Upper lobe of left lung (tissue), 6 donors: Measurements from ENCODE around the gene TMEM178B. TPM values are rescaled to one million over a fixed set of nuclear protein-coding genes. Genes with fewer than 3 reads are reported as not detected.

Source experiments
- ATAC-seq, 2 donors: fragments of 200-7000 bp; cut with Tn5 transposase; one replicate each; pipeline ENCODE4 v1.9.1; 2022; ENCODE audit warnings: mild to moderate bottlenecking in 2 of 2, moderate library complexity in 2 of 2; ENCODE audit not compliant: low FRiP score in 2 of 2
- DNase-seq, 2 donors: peaks; one replicate each; pipeline ENCODE4 v3.0.0-alpha.2; 2019 to 2020
- H3K27ac ChIP-seq, 4 donors: fragments of 200-600 bp; sonication (generic); one replicate each; pipeline ENCODE4 v1.5.1; 2016 to 2019
- H3K27me3 ChIP-seq, 4 donors: fragments of 200-600 bp; sonication (generic); one replicate each; pipeline ENCODE4 v1.5.1; 2017 to 2019
- H3K36me3 ChIP-seq, 4 donors: fragments of 200-600 bp; sonication (generic); one replicate each; pipeline ENCODE4 v1.5.1; 2016 to 2019
- H3K4me1 ChIP-seq, 4 donors: fragments of 200-600 bp; sonication (generic); one replicate each; pipeline ENCODE4 v1.5.1; 2018 to 2019
- H3K4me3 ChIP-seq, 4 donors: fragments of 200-600 bp; sonication (generic); one replicate each; pipeline ENCODE4 v1.5.1; 2017 to 2019; ENCODE audit warnings: mild to moderate bottlenecking in 2 of 4, moderate library complexity in 1 of 4
- H3K9me3 ChIP-seq, 4 donors: fragments of 200-600 bp; sonication (generic); one replicate each; pipeline ENCODE4 v1.5.1; 2018 to 2019
- EP300 ChIP-seq, 4 donors: sonication (generic); formaldehyde crosslinking; IDR thresholded peaks; one replicate each; pipeline ENCODE4 v1.5.1; 2017; ENCODE audit warnings: antibody characterized with exemption in 4 of 4, control low read depth in 2 of 4
- POLR2A ChIP-seq, 4 donors: fragments of 450-650 bp; IDR thresholded peaks; one replicate each; pipeline ENCODE4 v1.5.1; 2016 to 2017; ENCODE audit warnings: antibody characterized with exemption in 4 of 4, mild to moderate bottlenecking in 2 of 4
- POLR2AphosphoS5 ChIP-seq, 2 donors: sonication (generic); formaldehyde crosslinking; IDR thresholded peaks; one replicate each; pipeline ENCODE4 v1.5.1; 2017; ENCODE audit warnings: antibody characterized with exemption in 2 of 2
- WGBS, 2 donors: methylation state at CpG; one replicate each; pipeline ENCODE4 v1.1.5; 2017 to 2018; 5-methylcytosine and 5-hydroxymethylcytosine counted together
- total RNA-seq, 6 donors: library from RNA; depleted of rRNA in 4 of 6; stranded (reverse); fragments of >200 nt in 4 of 6; gene quantifications; one replicate each; pipeline versions ENCODE4 v1.1.0 to v1.2.1, GENCODE V29; 2016 to 2021
- TF ChIP-seq, protein P1 (sequence below), 6 experiments: fragments of 450-650 bp in 4 of 6; fragments of 200-600 bp in 2 of 6; sonication (generic) in 2 of 6; IDR thresholded peaks; one replicate each; pipeline ENCODE4 v1.5.1; 2016 to 2019; ENCODE audit warnings: antibody characterized with exemption in 6 of 6
- donor health status: DM: no; HTN: no; CAD: no; lungs with moderate emphysema.
- donor health status: DM: no; HTN: yes; CAD: no; lungs with severe emphysema.

The TMEM178B gene
- total RNA-seq, 6 donors from 2014 or later: under 0.01 to 1.4 (median 0.32) TPM

- ATAC-seq: no peak
- Histone ChIP-seq H3K36me3 (no peaks in the 10 kb centered on the region), H3K27ac (no peak overlapping the region), H3K4me1 (no peaks in the 10 kb centered on the region), H3K9me3 (no peaks in the 10 kb centered on the region), H3K4me3 (no peak overlapping the region), H3K27me3 (no peaks in the 10 kb centered on the region)
- 63 to 79% methylated on average over 7 of the region's 7 CpGs for WGBS, 2 donors
- no peak for DNase-seq
- TF ChIP-seq POLR2AphosphoS5 (IDR thresholded peaks at IDR 0.05) (no peak), POLR2A (IDR thresholded peaks at IDR 0.05) (no peak), EP300 (IDR thresholded peaks at IDR 0.05) (no peak)
- TF ChIP-seq, protein P1, sequence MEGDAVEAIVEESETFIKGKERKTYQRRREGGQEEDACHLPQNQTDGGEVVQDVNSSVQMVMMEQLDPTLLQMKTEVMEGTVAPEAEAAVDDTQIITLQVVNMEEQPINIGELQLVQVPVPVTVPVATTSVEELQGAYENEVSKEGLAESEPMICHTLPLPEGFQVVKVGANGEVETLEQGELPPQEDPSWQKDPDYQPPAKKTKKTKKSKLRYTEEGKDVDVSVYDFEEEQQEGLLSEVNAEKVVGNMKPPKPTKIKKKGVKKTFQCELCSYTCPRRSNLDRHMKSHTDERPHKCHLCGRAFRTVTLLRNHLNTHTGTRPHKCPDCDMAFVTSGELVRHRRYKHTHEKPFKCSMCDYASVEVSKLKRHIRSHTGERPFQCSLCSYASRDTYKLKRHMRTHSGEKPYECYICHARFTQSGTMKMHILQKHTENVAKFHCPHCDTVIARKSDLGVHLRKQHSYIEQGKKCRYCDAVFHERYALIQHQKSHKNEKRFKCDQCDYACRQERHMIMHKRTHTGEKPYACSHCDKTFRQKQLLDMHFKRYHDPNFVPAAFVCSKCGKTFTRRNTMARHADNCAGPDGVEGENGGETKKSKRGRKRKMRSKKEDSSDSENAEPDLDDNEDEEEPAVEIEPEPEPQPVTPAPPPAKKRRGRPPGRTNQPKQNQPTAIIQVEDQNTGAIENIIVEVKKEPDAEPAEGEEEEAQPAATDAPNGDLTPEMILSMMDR (IDR thresholded peaks at IDR 0.05): no peak
Measured at GRCh38 chr7:141290973-141291372, 217.1 kb downstream of the TMEM178B start.

- Histone ChIP-seq H3K9me3 (no peaks in the 10 kb centered on the region), H3K4me3 (no peak overlapping the region), H3K27ac (no peak overlapping the region), H3K4me1 (no peaks in the 10 kb centered on the region), H3K36me3 (no peaks in the 10 kb centered on the region), H3K27me3 (no peaks in the 10 kb centered on the region)
- TF ChIP-seq POLR2A (IDR thresholded peaks at IDR 0.05) (no peak), POLR2AphosphoS5 (IDR thresholded peaks at IDR 0.05) (no peak)
- 41 to 54% methylated on average over 2 of the region's 2 CpGs for WGBS, 2 donors
- no peak for ATAC-seq
- DNase-seq: no peak
Measured at GRCh38 chr7:141291541-141291940, 217.7 kb downstream of the TMEM178B start.

DNA sequence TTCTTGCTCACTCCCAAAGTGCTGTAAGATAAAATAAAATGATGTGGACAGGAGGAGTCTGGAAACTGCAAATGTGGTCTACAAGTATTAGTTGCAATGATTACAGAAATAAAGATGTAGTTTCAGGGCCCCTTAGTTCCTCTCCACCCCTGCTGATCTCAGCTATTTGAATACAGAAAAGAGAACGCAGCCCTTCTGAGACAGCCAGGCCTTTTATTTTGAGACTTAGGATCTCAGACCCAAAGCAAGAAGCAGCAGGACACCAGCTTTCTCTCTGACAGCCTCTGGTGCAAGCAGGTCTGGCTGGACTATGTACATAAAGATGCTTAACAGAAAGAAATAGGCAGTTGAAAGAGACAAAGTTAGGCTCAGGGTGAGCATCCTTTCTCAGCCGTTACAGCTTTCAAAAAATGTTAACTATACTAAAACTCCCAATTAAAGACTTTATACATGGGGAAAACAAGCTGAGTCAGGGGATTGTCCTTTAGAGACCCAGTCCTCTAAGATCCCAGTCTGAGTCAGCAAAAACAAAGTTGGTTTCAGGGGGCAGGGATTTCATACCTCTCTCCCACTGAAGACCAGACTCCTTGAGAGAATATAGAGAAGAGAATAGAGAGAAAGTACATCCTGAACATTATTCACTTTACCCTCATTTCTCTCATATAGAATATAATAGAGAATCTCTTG is 220.4 kb downstream of the TMEM178B start:
- no peaks in the 10 kb centered on the region for H3K9me3 ChIP-seq
- WGBS, 2 donors: 77 to 87% methylated on average over 2 of the region's 2 CpGs

GRCh38 chr7:141295367-141295895 is 221.6 kb downstream of the TMEM178B start:
- no peak overlapping the region for H3K4me3 ChIP-seq
- DNase-seq: no peak
- H3K27me3 ChIP-seq: no peaks in the 10 kb centered on the region
- H3K4me1 ChIP-seq: no peaks in the 10 kb centered on the region
- no peaks in the 10 kb centered on the region for H3K9me3 ChIP-seq
- WGBS, 2 donors: 58 to 65% methylated on average over 2 of the region's 2 CpGs
- no peak for TF ChIP-seq POLR2AphosphoS5 (IDR thresholded peaks at IDR 0.05)
- TF ChIP-seq, protein P1 (IDR thresholded peaks at IDR 0.05): no peak
- ATAC-seq: no peak
- H3K27ac ChIP-seq: no peak overlapping the region
- no peaks in the 10 kb centered on the region for H3K36me3 ChIP-seq

More for the DNA sequence above, 220.4 kb downstream of the TMEM178B start:
- H3K36me3 ChIP-seq: no peaks in the 10 kb centered on the region
- H3K27ac ChIP-seq: no peak overlapping the region
- no peaks in the 10 kb centered on the region for H3K4me1 ChIP-seq
- DNase-seq (no peak), ATAC-seq (no peak)
- no peak overlapping the region for H3K4me3 ChIP-seq
- TF ChIP-seq POLR2A (IDR thresholded peaks at IDR 0.05): no peak
- no peak for TF ChIP-seq EP300 (IDR thresholded peaks at IDR 0.05)
- TF ChIP-seq, protein P1 (IDR thresholded peaks at IDR 0.05): no peak
- TF ChIP-seq POLR2AphosphoS5 (IDR thresholded peaks at IDR 0.05): no peak
- no peaks in the 10 kb centered on the region for H3K27me3 ChIP-seq

DNA sequence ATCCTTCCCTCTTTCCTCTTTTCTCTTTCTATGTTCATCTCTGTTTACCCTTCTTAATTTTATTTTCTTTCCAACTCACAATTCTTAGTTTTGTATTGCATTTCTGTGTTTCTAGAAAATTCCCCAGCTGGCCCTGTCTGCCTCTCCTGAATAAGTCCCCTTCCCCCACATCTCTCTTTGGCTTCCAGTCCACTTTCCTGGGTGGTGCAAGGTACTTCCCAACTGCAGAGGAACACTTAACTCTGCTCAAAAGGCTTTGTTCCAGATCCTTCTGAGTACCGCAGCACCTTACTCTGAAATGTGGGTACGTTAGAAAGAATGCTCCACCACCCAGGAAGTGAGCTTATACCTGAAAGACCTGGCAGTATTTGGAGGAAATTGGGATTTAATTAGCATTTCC is 227.0 kb downstream of the TMEM178B start:
- no peaks in the 10 kb centered on the region for H3K9me3 ChIP-seq
- no peaks in the 10 kb centered on the region for H3K4me1 ChIP-seq
- H3K27ac ChIP-seq: no peak overlapping the region
- 49 to 80% methylated on average over 2 of the region's 2 CpGs for WGBS, 2 donors
- H3K4me3 ChIP-seq: no peak overlapping the region
- no peak for DNase-seq
- H3K27me3 ChIP-seq: no peaks in the 10 kb centered on the region
- ATAC-seq: no peak
- no peaks in the 10 kb centered on the region for H3K36me3 ChIP-seq
- no peak for TF ChIP-seq POLR2A (IDR thresholded peaks at IDR 0.05)
- TF ChIP-seq EP300 (IDR thresholded peaks at IDR 0.05): no peak
- no peak for TF ChIP-seq POLR2AphosphoS5 (IDR thresholded peaks at IDR 0.05)
- TF ChIP-seq, protein P1 (IDR thresholded peaks at IDR 0.05): no peak
